Thyroid gland (tissue), 4 donors: Measurements from ENCODE around the gene FMN2.

Experiments used
- POLR2A ChIP-seq, 2 donors: fragments of 450-650 bp; IDR thresholded peaks; one replicate each; pipeline ENCODE4 v1.6.1; 2017; ENCODE audit warnings: antibody characterized with exemption in 2 of 2, mild to moderate bottlenecking in 2 of 2, moderate library complexity in 1 of 2
- TF ChIP-seq, protein P1 (sequence below), 6 experiments: fragments of 200-600 bp in 3 of 6; fragments of 450-650 bp in 3 of 6; sonication (generic) in 3 of 6; IDR thresholded peaks; one replicate each; pipeline ENCODE4 v1.5.1; 2016 to 2019; ENCODE audit warnings: antibody characterized with exemption in 6 of 6, mild to moderate bottlenecking in 2 of 6, inconsistent platforms in 1 of 6, moderate library complexity in 1 of 6

DNA sequence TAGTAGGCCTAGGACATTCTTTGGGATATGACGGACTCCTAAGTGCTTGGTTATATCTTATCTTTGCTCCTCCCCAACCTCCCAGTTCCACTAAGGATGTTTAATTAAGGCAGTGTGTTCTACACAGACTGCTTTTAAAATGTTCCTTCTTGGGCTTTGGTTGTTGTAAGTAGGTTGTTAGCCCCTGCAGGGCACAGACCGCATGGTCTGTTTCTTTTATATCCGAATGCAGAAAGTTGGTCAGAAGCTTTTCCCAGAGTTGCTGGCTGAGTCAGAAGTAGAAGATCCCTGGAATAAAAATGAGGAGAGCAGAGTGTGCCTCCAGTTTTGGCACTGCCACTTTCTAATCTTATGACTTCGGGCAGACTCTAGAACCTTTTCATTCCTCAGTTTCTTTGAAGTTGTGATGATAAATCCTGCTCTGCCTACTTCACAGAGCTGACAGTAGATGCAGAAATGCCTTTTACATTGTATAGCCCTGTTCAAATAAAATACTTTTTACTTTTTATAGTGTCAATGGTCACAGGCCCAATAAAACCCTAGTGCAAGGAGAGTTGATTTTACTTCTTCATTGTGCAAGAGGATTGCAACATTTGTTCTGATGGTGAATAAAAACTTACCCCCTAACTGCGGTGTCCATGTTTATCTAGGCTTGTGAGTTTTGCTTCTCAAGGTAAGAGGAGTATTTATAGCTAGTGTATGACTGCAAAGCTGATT, 18.4 kb downstream of the FMN2 start:
- TF ChIP-seq, protein P1, sequence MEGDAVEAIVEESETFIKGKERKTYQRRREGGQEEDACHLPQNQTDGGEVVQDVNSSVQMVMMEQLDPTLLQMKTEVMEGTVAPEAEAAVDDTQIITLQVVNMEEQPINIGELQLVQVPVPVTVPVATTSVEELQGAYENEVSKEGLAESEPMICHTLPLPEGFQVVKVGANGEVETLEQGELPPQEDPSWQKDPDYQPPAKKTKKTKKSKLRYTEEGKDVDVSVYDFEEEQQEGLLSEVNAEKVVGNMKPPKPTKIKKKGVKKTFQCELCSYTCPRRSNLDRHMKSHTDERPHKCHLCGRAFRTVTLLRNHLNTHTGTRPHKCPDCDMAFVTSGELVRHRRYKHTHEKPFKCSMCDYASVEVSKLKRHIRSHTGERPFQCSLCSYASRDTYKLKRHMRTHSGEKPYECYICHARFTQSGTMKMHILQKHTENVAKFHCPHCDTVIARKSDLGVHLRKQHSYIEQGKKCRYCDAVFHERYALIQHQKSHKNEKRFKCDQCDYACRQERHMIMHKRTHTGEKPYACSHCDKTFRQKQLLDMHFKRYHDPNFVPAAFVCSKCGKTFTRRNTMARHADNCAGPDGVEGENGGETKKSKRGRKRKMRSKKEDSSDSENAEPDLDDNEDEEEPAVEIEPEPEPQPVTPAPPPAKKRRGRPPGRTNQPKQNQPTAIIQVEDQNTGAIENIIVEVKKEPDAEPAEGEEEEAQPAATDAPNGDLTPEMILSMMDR (IDR thresholded peaks at IDR 0.05) = no peak
- TF ChIP-seq POLR2A (IDR thresholded peaks at IDR 0.05) = no peak
